GM11168 (cell line): ENCODE measurements around the gene TRIM49D2.
"Not testable (repeated sequence)": the region's sequence is repeated elsewhere in the genome, so short reads cannot be mapped to it uniquely, and the experiment has no call there.

Experiments used
- in situ Hi-C: fragments of 300-500 bp; cut with MboI; formaldehyde crosslinking; loops from one replicate; pipeline ENCODE4 v1.12.0; 2022; ENCODE audit warnings: low sequenced_read_pairs; ENCODE audit not compliant: unreplicated experiment

The TRIM49D2 gene, protein sequence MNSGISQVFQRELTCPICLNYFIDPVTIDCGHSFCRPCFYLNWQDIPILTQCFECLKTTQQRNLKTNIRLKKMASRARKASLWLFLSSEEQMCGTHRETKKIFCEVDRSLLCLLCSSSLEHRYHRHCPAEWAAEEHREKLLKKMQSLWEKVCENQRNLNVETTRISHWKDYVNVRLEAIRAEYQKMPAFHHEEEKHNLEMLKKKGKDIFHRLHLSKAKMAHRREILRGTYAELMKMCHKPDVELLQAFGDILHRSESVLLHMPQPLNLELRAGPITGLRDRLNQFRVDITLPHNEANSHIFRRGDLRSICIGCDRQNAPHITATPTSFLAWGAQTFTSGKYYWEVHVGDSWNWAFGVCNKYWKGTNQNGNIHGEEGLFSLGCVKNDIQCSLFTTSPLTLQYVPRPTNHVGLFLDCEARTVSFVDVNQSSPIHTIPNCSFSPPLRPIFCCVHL

GRCh38 chr11:89923764-89924163, at the start of gene TRIM49D2:
TSS of gene TRIM49D2 (plus strand) at chr11:89924064. CDS start at chr11:89926762, 2,698 bp downstream.
- in situ Hi-C loops: not testable (repeated sequence)

DNA sequence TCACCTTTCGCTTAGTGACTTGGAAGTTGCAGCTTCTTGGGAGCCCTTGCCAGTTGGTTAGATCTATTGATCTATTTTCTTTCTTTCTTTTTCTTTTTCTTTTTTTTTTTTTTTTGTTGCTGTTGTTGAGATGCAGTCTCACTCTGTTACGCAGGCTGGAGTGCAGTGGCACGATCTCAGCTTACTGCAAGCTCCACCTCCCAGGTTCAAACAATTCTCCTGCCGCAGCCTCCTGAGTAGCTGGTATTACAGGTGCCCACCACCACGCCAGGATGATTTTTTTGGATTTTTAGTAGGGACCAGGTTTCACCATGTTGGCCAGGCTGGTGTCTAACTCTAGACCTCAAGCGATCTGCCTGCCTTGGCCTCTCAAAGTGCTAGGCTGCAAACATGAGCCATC, 46.4 kb upstream of the TRIM49D2 start:
- in situ Hi-C loops: not testable (repeated sequence)

DNA sequence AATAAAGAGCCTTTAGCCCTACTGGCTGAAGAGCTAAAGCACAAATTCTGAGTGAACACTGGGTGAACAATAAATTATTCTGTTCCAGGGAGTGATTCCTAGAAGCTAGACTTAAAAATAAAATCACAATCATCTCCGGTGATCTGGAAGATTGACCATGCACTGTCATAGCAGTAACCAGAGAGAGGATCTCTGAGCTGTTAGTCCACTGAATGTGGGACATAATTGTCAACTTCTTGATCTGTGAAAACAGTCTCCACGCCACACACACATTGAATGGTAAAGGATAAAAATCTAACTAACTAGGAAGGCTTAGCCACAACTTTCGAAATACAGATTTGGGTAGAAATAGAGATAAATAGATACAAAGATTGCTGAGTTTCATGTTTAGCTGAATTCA, 30.6 kb upstream of the TRIM49D2 start:
- in situ Hi-C loops: not testable (repeated sequence)

GRCh38 chr11:89900809-89901208, 23.1 kb upstream of the TRIM49D2 start:
- in situ Hi-C loops: not testable (repeated sequence)

GRCh38 chr11:89922195-89922660, 1.6 kb upstream of the TRIM49D2 start, which contains the start of gene TRIM49D1:
TSS of gene TRIM49D1 (minus strand) at chr11:89922245. CDS start at chr11:89917710, 4,535 bp downstream.
- in situ Hi-C loops: no loop called here

GRCh38 chr11:89960833-89961232, 37.0 kb downstream of the TRIM49D2 start:
- in situ Hi-C loops: not testable (repeated sequence)

DNA sequence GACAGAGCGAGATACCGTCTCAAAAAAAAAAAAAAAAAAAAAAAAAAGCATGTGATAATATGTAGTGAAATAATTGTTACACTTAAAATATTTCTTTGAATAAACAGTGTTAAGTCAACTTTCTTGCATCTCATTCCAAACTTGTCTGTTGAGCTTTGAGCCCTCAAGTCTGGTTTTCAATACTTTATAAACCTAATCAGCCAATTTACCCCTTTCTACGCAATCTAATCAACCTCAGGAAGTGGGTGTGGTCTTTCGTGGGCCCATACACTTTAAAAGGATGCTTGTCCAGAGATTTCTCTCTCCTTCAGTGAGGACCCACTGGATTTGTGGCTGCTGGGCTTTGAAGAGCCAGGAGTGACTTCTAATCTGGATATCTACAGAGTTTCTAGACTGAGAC, 41.9 kb downstream of the TRIM49D2 start, which contains the start of gene TRIM64:
Gene TRIM64 (plus strand): TSS at position 301 of the 400 bp plus-strand sequence. CDS start 2,467 bp downstream, outside the sequence.
- in situ Hi-C loops: not testable (repeated sequence)
